ENCODE results near the gene PDGFA.
"Not testable (repeated sequence)": the region's sequence is repeated elsewhere in the genome, so short reads cannot be mapped to it uniquely, and the experiment has no call there.

- not testable (repeated sequence) for TF ChIP-seq POLR2A, CTCF (IDR thresholded peaks at IDR 0.05)
These were observed 31.9 kb upstream of the PDGFA start for GRCh38 chr7:551615-551970.
